ENCODE data around the gene BMAL1.

Gene BMAL1

GRCh38 chr11:13262096-13262495, 15.5 kb upstream of the BMAL1 start:
- no peak for DNase-seq

GRCh38 chr11:13268791-13269190, 8.8 kb upstream of the BMAL1 start:
- DNase-seq: no peak

- DNase-seq: no peak
Measured at GRCh38 chr11:13269775-13270174, 7.8 kb upstream of the BMAL1 start.

- DNase-seq: no peak
Measured at GRCh38 chr11:13271060-13271693, 6.4 kb upstream of the BMAL1 start.

- DNase-seq: peak; percentile 71
Measured at GRCh38 chr11:13276454-13276831, 1.1 kb upstream of the BMAL1 start.

GRCh38 chr11:13276832-13277767, 490 bp upstream of the BMAL1 start:
- peak; percentile 99 for DNase-seq

- DNase-seq: no peak
Measured at GRCh38 chr11:13278609-13279486, 1.3 kb downstream of the BMAL1 start.

- DNase-seq: no peak
Measured at GRCh38 chr11:13279487-13279834, 1.9 kb downstream of the BMAL1 start.

GRCh38 chr11:13280092-13280722, 2.6 kb downstream of the BMAL1 start:
- DNase-seq: no peak

- DNase-seq: no peak
Measured at GRCh38 chr11:13280777-13281176, 3.2 kb downstream of the BMAL1 start.

- no peak for DNase-seq
Measured at GRCh38 chr11:13283636-13284035, 6.0 kb downstream of the BMAL1 start.

GRCh38 chr11:13284776-13285588, 7.4 kb downstream of the BMAL1 start:
- DNase-seq: no peak

GRCh38 chr11:13286279-13286821, 8.8 kb downstream of the BMAL1 start:
- no peak for DNase-seq

- no peak for DNase-seq
Measured at GRCh38 chr11:13287036-13287435, 9.4 kb downstream of the BMAL1 start.

- no peak for DNase-seq
Measured at GRCh38 chr11:13287681-13288080, 10.1 kb downstream of the BMAL1 start.

- DNase-seq: no peak
Measured at GRCh38 chr11:13288375-13289029, 10.9 kb downstream of the BMAL1 start.

GRCh38 chr11:13289081-13289480, 11.5 kb downstream of the BMAL1 start:
- DNase-seq: no peak

- no peak for DNase-seq
Measured at GRCh38 chr11:13290221-13290980, 12.8 kb downstream of the BMAL1 start.

- DNase-seq: no peak
Measured at GRCh38 chr11:13291361-13291760, 13.8 kb downstream of the BMAL1 start.

GRCh38 chr11:13291800-13292199, 14.2 kb downstream of the BMAL1 start:
- no peak for DNase-seq
